ENCODE results near the gene ABHD14A. TPM values are rescaled to one million over a fixed set of nuclear protein-coding genes. Genes with fewer than 3 reads are reported as not detected.

Gene ABHD14A
- total and polyA plus RNA-seq, 8 donors, result 7.0 to 20.8 (median 15.4) TPM; not detected in 2

- intact Hi-C loops (cut with DNase I; ENCODE audit: low total_unique reads), result loop anchor here (5.0 kb wide), 2 partner anchors 122 to 142 kb away; no protein-coding TSS in a partner anchor
- H3K36me3 ChIP-seq, result peaks cover under 1 to 3% (median 1%) of the 10 kb centered on the region in 4 donors
- no peaks in the 10 kb centered on the region for H3K9me3 ChIP-seq
- no peak overlapping the region for H3K4me3 ChIP-seq
- H3K27me3 ChIP-seq, result peaks cover 0 to 7% (median 0%) of the 10 kb centered on the region in 3 donors
- H3K4me1 ChIP-seq, result peaks cover 10 to 20% (median 15%) of the 10 kb centered on the region in 4 donors
- WGBS, 5 donors, result 61 to 96% (median 91%) methylated on average over 1 to 2 of the region's 2 CpGs
- no peak overlapping the region for H3K27ac ChIP-seq
- no peak for DNase-seq
- TF ChIP-seq POLR2AphosphoS5 (IDR thresholded peaks at IDR 0.05) (no peak), POLR2A (IDR thresholded peaks at IDR 0.05) (no peak), CTCF (IDR thresholded peaks at IDR 0.05) (no peak), EP300 (IDR thresholded peaks at IDR 0.05) (no peak)
Measured at GRCh38 chr3:51999846-52000245, 25.0 kb downstream of the ABHD14A start.

- TF ChIP-seq EP300 (IDR thresholded peaks at IDR 0.05) (no peak), POLR2A (IDR thresholded peaks at IDR 0.05) (no peak), CTCF (IDR thresholded peaks at IDR 0.05) (peak in 5 of 7 experiments; percentile 67 to 95 (median 90)), POLR2AphosphoS5 (IDR thresholded peaks at IDR 0.05) (peak in 1 of 3 donors; percentile 19)
- Histone ChIP-seq H3K4me3 (no peak overlapping the region), H3K27me3 (peaks cover 0 to 7% (median 0%) of the 10 kb centered on the region in 3 donors), H3K4me1 (peaks cover 20 to 25% (median 23%) of the 10 kb centered on the region in 4 donors), H3K9me3 (no peaks in the 10 kb centered on the region), H3K27ac (no peak overlapping the region), H3K36me3 (no peaks in the 10 kb centered on the region)
- DNase-seq, result peak; percentile 80 to 93
- intact Hi-C loops (cut with DNase I; ENCODE audit: low total_unique reads), result loop anchor here (5.0 kb wide), 2 partner anchors 121 to 141 kb away; no protein-coding TSS in a partner anchor
- WGBS, 5 donors, result 0 to 3% (median 0%) methylated on average over 9 to 18 of the region's 18 CpGs
Measured at GRCh38 chr3:52001443-52001974, 26.6 kb downstream of the ABHD14A start.

GRCh38 chr3:52002748-52003147, 27.9 kb downstream of the ABHD14A start:
- TF ChIP-seq POLR2AphosphoS5 (IDR thresholded peaks at IDR 0.05), result no peak
- no peak for TF ChIP-seq EP300 (IDR thresholded peaks at IDR 0.05)
- TF ChIP-seq POLR2A (IDR thresholded peaks at IDR 0.05), result no peak
- TF ChIP-seq CTCF (IDR thresholded peaks at IDR 0.05), result no peak
- 69 to 78% (median 77%) methylated on average over 6 of the region's 6 CpGs for WGBS, 5 donors
- Histone ChIP-seq H3K27ac (no peak overlapping the region), H3K36me3 (no peaks in the 10 kb centered on the region), H3K4me3 (no peak overlapping the region), H3K27me3 (peaks cover 0 to 7% (median 0%) of the 10 kb centered on the region in 3 donors), H3K9me3 (no peaks in the 10 kb centered on the region), H3K4me1 (peaks cover 20 to 24% (median 22%) of the 10 kb centered on the region in 4 donors)
- intact Hi-C loops (cut with DNase I; ENCODE audit: low total_unique reads), result loop anchor here (5.0 kb wide), 2 partner anchors 120 to 140 kb away; no protein-coding TSS in a partner anchor
- no peak for DNase-seq

- Histone ChIP-seq H3K36me3 (no peaks in the 10 kb centered on the region), H3K27me3 (no peaks in the 10 kb centered on the region), H3K4me3 (no peak overlapping the region), H3K9me3 (no peaks in the 10 kb centered on the region), H3K4me1 (peaks cover 20 to 24% (median 22%) of the 10 kb centered on the region in 4 donors), H3K27ac (peak overlapping the region in 1 of 5 donors; percentile 36)
- intact Hi-C loops (cut with DNase I; ENCODE audit: low total_unique reads), result loop anchor here (5.0 kb wide), 2 partner anchors 118 to 138 kb away; no protein-coding TSS in a partner anchor
- peak in 1 of 2 donors; percentile 87 for DNase-seq
- TF ChIP-seq POLR2A (IDR thresholded peaks at IDR 0.05), result no peak
- peak in 1 of 7 experiments; percentile 17 for TF ChIP-seq CTCF (IDR thresholded peaks at IDR 0.05)
- 52 to 67% (median 58%) methylated on average over 16 of the region's 16 CpGs for WGBS, 5 donors
Measured at GRCh38 chr3:52004163-52004787, 29.4 kb downstream of the ABHD14A start.

Data from stomach (tissue), 9 donors.